Inflammatory macrophage treated with lipopolysaccharide for 1 hour (primary cell): ENCODE data around the gene LTBP2.

Experiments
- DNase-seq, 2 donors: peaks; one replicate each; pipeline ENCODE4 v3.0.0-alpha.2; 2020 to 2022

Gene LTBP2

DNA sequence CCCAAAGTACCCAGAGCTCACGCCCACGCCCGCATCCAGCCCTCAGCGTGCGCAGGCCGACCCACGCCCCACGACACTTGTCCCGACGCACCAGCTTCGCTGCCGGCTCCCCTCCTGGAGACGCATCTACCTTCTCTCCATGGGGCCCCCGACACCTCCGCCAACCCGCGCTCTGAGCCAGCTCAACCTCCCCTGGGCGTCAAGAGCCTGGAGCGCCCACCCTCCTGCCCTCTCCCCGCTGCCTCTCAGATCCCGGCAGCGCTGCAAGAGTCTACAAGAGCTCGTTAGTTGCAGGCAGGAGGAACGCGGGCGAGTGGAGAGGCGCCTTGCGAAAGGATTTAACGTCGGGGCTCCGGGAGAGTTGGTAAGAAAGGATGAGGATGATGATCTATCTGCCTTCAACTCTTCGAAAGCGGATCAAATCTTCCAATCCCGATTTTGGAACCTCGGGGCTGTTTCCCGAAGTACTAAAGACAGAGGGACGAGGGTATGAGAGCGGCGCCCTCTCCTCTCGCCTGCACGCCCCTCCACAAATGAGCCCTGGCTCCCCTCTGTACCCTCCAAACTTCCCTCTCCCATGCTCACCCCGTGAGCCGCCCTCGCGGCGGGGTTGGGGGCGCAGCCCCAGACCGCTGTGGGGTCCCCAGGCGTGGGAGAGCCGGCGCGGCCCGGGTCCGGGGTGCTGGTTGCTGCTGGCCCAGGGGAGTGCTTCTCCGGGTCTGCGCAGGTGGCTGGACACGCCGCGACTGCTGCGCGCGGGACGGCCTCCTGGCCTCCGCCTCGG lies 979 bp downstream of the LTBP2 start:
- DNase-seq = no peak

- DNase-seq = no peak
Measured at GRCh38 chr14:74610199-74610865, 1.7 kb downstream of the LTBP2 start.

DNA sequence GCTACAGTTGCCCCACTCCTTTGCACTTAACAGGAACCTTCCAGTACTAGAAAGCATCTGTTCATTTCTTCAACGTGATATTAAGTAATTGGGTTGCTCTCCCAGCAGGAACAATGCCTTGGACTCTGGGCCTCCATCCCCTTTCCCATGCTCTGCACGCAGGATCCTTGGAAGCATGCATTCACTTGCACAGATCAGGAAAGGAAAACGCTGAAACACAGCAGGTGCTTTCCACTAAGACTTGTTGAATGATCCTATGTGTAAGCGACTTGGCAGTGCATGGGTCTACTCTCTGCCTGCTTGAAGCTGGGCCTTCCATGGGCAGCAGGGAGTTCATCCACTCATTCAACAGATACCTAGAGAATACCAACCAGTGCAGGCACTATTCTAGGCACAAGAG lies 2.3 kb downstream of the LTBP2 start:
- DNase-seq = no peak

DNA sequence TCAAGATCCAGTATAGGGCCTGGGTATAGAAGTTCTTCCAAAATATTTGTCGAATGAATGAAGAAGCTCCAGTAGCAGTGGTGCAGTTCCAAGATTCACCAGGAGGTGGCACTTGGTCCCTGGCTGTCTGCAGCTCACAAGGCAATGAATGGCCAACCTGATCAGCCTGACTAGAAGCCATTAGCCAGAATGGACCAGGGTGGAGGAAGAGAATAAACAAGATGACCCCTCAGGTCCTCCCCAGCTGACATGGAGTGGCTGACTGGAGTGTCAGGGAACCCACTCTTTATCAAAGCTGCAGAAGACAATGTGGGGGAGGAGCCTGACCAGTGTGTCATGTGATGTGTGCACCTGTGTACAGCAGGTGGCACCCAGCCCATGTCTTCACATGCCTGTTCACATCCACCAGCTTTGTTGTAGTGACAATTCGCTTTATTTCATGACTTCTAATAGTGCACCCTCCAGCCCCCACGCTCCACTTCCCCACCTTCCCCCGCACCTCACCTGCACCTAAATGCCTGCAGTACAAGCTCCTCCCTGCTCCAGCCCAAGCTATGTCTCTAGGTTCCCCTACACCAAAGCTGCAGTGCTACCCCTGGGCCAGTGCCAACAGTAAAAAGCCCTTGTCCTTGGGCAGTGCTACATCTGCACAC lies 3.0 kb downstream of the LTBP2 start:
- DNase-seq = peak; percentile 74 to 98

- no peak for DNase-seq
Measured at GRCh38 chr14:74606727-74607126, 5.3 kb downstream of the LTBP2 start.

GRCh38 chr14:74605531-74606223 lies 6.4 kb downstream of the LTBP2 start:
- DNase-seq = no peak

- DNase-seq = no peak
Measured at GRCh38 chr14:74604911-74605310, 7.1 kb downstream of the LTBP2 start.

DNA sequence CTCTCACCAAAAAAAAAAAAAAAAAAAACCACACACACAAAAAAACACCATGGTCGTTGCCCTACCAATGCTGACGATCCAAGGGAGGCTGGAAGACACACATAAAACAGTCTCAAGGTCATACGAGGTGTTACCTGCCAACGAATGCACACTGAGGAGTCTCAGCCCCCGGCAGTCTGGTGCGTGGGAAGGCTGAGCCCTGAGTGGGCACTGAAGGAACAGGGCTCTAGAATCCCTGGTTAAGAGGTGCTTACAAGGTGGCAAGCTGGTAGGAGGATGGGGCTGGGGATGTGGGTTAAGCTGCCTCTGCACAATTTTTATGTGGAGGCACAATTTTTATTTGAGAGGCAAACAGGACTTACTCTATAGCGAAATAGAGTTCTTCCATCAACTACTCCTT lies 7.9 kb downstream of the LTBP2 start:
- no peak for DNase-seq

DNA sequence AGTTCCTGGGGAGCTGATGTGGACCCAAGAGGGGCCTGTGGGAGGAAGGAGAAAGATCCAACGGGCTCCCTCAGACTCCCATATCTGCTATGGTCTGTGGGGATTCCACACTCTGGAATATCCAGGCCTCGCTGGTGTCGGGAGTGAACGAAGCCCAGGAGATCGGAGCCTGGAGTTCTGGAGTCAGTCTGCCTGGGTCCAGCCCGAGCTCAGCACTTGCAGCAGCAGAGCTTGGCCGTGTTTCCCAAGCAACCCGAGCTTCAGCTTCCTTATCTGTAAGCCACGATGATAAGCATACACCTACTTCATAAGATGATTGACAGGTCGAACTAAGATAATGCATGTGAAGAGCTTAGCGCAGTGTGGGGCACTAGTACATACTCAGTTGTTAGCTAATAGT lies 10.1 kb downstream of the LTBP2 start:
- DNase-seq = no peak

DNA sequence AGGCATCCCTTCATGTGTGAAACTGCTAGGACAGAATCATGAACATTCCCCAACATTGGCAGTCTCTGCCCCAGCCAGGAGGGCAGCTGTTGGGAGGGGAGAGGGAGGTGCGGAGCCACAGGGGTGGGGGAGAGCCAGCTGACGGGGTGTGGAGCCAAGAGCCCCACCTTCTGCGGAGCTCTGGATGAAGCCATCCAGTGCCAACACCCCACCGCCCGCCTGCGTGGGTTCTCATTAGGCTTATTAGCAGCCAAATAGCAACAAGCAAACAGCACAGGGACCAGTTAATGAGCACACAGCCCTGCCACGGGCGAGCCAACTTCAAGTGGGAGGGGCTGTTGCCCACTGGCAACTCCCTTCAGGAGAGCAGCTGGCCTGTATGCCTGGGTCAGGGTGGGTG lies 12.1 kb downstream of the LTBP2 start:
- no peak for DNase-seq

DNA sequence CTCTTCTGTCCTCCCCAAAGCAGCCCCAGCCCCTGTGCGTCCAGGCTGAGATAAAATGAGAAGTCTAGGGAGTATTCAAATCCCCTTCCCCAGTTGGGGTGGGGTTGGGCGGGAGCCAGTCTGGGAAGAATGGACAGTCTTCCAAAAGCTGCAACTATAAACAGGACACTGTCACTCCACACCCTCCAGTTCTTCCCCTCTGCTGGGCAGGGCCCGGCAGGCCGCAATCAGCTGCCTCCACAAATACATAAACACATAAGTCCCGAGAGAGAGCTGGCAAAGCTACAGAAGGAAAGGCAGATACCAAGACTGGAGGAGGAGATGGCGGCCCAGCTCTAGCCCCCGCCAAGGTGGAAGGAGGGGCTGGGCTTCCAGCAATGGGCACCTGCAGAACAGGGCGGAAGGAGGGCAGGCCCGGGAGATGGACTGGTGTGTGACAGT lies 12.7 kb downstream of the LTBP2 start:
- DNase-seq = no peak

DNA sequence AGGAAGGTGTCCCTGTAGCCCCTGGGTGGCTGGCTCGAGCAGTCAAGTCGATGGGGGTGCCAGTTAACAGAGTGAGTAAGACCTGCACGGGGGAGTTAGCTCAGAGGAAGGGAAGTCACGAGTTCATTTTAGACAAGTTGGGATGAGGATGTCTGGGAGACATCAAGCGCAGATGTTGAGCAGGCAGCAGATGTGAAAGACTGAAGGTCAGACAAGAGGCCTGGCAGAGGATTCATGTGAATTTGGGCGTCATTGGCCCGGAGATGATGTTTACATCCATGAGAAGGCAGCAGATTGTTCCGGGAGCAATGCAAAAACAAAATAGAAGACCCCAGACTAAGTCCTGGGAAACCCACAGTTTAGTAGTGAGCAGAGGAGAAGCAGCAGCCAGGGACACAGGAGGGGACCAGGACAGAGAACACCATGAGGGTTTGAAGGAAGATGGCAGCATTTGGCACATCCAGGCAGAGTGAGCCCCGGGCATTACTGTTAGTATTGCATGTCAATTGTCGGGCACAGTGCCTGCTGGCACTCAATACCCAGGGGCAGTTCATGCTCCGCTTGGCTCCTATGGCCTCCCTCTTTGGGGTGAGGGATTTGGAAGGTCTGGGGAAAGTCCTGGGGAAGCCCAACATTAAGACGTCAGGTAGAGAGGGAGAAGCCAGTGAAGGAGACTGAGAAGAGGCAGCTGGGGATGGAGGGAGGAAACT lies 15.1 kb downstream of the LTBP2 start:
- no peak for DNase-seq

DNA sequence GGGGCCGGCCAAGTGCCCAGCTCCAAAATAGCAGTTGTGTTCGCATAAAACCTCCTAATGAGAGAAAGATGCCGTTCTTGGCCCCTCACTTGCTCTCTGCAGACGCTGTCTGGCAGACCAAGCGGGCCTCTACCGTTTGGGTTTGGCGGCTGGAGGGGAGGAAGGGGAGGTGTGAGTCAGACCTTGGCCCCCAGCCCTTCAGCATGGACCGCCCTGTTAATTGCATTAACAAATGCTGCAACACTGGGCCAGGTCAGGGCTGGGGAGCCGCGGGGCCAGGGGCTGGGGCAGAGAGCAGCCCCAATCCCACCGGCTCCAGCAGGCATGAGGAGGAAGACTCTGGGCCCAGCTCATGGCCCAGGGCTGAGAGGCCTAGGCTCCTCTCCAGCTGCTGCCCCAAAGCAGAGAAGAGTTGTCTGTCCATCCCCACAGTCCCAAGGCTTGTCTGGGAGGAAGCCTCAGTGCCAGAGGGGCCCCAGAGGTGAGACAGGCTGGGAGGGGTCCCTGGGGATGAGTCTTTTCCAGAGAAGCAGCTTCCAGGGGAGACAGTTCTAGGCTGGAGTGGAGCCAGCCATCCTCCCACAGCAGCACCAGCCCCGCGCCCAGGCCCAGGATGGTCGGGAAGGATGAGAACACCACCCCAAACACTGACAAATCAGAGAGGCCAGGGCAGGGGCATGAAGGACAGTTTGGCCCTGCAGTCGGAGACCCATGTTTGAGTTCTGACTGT lies 16.9 kb downstream of the LTBP2 start:
- DNase-seq = no peak

DNA sequence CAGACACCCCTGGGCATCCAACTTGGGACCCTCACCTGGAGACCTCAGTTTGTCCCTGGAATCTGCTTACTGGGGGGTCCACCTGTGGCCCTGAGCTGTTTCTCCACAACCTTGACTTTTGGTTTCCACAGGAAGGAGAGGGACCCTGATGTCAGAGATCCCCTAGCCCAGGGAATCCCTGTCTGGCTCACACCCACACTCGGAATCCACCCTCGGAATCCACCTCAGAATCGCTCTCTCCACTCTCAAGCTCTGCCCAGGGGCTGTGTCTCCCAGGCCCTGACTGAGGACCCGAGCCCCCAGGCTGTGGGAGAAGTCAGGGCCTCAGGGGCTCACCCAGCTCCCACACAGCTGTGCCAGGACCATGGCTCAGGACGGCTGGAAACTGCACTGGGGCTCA lies 17.4 kb downstream of the LTBP2 start:
- peak in 1 of 2 donors; percentile 27 for DNase-seq

DNA sequence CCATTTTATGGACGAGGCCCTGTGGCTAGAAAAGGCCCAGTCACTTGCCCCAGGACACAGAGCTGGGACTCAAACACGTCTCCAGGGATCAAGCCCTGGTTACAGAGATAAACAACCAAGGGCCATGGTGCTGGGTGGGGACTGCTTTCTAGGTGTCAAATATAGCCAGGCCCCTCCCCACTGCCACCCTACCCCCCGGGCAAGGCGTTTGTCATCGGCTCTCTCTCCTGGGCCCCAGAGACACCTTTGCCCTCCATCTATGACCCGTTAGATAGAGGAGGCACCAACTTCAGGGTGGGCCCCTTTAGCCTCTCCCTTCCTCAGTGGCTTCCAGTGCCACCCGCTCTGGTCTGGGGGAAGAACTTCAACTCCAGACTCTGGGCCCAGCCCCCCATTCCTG lies 18.0 kb downstream of the LTBP2 start:
- no peak for DNase-seq

GRCh38 chr14:74593241-74593953 lies 18.6 kb downstream of the LTBP2 start:
- no peak for DNase-seq

DNA sequence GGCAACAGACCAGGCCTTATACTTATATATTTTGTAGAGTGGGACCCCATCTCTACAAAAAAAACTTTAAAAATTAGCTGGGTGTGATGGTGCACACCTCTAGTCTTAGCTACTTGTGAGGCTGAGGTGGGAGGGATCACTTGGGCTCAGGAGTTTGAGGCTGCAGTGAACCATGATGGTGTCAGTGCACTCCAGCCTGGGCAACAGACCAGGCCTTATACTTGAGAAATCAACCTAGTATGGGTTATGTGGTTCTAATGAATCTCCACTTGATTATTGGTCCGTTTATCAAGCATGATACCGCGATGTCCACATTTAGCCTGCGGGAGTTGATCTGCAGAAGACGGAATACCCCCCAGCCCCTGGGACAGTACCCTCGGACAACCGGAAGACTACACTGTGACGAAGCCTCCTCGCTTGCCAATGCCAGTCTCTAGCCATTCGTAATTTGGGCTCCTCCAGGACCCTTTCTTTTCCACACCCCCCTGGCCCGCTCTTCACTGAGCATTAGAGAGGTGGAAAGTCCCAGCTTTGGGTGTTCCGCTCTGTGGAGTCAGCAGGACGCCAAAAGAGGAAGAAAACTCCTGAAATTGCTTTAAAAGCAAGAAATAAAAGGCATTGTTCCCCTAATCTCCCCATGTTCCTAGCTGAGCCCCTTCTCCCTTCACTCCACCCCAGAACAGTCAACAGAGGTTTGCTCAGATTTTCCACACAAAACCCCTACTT lies 19.4 kb downstream of the LTBP2 start:
- DNase-seq = peak; percentile 76 to 85

DNA sequence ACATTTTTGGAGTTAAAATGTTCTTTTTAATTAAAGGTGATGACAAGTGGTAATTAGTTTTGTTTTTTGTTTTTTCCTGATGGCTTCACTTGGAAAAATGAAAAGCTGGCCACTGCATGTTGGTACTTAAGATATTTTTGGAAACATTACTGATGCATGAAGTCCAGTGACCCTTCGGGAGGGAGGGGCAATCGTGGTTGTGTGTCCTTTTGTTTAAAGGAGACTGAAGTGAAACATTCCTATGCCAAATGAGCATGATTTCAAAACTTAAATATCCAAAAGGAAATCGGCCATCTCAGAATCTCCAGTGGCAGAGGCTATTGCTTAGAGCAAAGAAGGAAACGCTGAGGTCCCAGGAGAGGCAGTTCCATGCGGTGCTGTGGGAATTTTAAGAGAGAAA lies 20.1 kb downstream of the LTBP2 start:
- no peak for DNase-seq

DNA sequence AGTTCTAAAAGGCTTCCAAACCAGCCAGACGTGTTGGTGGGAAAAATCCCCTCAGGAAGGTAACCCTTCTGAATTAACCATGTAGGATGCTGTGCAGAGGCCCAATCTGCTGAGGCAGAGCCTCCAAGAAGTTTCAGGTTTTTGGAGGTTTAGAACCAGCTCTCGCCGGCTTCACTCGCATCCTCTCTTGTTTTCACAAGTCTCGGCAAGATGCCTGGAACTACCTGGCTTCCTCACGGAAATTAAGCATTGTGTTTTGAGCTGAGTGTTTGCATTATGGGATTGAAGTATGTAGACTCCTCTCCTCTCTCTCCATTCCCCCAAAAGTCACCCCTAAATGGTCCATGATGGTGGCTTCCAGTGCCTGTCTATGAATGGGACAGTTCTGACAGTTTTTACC lies 20.6 kb downstream of the LTBP2 start:
- no peak for DNase-seq

GRCh38 chr14:74589291-74589879 lies 22.7 kb downstream of the LTBP2 start:
- DNase-seq = no peak
